ENCODE measurements around the gene PGLYRP2.

DNA sequence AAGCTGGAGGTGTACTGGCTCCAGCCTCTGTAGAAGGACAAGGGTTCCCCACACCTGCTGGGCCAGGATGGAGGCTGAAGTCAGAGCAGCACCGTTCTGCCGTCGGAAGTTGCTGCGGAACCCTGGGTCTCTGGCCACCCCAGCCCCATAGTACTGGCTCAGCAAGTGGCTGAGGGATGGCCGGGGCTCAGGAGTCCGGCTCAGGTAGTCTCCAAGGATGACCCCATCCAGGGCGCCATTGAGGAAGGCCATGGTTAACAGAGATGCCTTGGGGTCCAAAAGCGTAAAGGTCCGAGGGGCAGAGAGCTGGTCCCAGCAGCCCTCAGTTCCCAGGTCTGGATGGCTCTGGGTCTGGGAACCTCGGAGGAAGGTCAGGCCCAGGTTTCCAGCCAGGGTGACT, 3.7 kb downstream of the PGLYRP2 start:
- TF ChIP-seq EZH2 (IDR thresholded peaks at IDR 0.05; ENCODE audit: insufficient read depth, poor library complexity, severe bottlenecking) (no peak), EZH2phosphoT487 (IDR thresholded peaks at IDR 0.05; ENCODE audit: insufficient read depth, low read depth) (no peak)
